Measurements from ENCODE around the gene PKD1L1. TPM values are rescaled to one million over a fixed set of nuclear protein-coding genes. Genes with fewer than 3 reads are reported as not detected.
A peak's percentile ranks its signal among the peaks of the same experiment; 100 is the strongest.
"Not testable (repeated sequence)": the region's sequence is repeated elsewhere in the genome, so short reads cannot be mapped to it uniquely, and the experiment has no call there.

PKD1L1 gene
- 1 to 10 TPM in 2 of 4 donors, under 1 TPM in 2; 0.07 to 1.7 (median 0.98) TPM for total RNA-seq

- no peak within 1 kb of the TSS for H3K4me3 ChIP-seq
- intact Hi-C loops (cut with DNase I; ENCODE audit: low total_unique reads), result no loop called here
- H3K27ac ChIP-seq, result peak within 1 kb of the TSS in 3 of 4 donors; percentile 61 to 68 (median 65)
- H3K27me3 ChIP-seq, result no peaks in the 10 kb centered on the region
- DNase-seq (no peak), ATAC-seq (no peak)
- H3K9me3 ChIP-seq, result no peaks in the 10 kb centered on the region
- no peak for TF ChIP-seq POLR2A (IDR thresholded peaks at IDR 0.05)
- in situ Hi-C loops (cut with MboI; ENCODE audit: low sequenced_read_pairs in 4 of 4), result loop anchor here in 3 of 4 donors (5.0 to 10.0 kb wide), 3 partner anchors 159 to 169 kb away; no protein-coding TSS in a partner anchor
- H3K4me1 ChIP-seq, result peaks cover 0 to 2% of the 10 kb centered on the region in 2 donors
- no peaks in the 10 kb centered on the region for H3K36me3 ChIP-seq
These were observed at the start of gene PKD1L1 for GRCh38 chr7:47948141-47948790. Gene PKD1L1, minus strand, starts transcription at chr7:47948466. Its CDS starts 26 bp downstream, at chr7:47948440.

GRCh38 chr7:47992446-47992845, 44.2 kb upstream of the PKD1L1 start:
- no peaks in the 10 kb centered on the region for H3K36me3 ChIP-seq
- in situ Hi-C loops (cut with MboI; ENCODE audit: low sequenced_read_pairs in 4 of 4) (loop anchor here in 2 of 4 donors (5.0 kb wide), 1 partner anchor 115 kb away; no protein-coding TSS in a partner anchor), intact Hi-C loops (cut with DNase I; ENCODE audit: low total_unique reads) (no loop called here)
- no peaks in the 10 kb centered on the region for H3K4me1 ChIP-seq
- no peak for ATAC-seq
- H3K27ac ChIP-seq, result peak overlapping the region in 1 of 4 donors; percentile 15
- no peak for DNase-seq
- H3K9me3 ChIP-seq, result no peaks in the 10 kb centered on the region
- peaks cover 0 to 2% (median 0%) of the 10 kb centered on the region in 3 donors for H3K27me3 ChIP-seq
- TF ChIP-seq POLR2A (IDR thresholded peaks at IDR 0.05), result no peak
- TF ChIP-seq, protein P1, sequence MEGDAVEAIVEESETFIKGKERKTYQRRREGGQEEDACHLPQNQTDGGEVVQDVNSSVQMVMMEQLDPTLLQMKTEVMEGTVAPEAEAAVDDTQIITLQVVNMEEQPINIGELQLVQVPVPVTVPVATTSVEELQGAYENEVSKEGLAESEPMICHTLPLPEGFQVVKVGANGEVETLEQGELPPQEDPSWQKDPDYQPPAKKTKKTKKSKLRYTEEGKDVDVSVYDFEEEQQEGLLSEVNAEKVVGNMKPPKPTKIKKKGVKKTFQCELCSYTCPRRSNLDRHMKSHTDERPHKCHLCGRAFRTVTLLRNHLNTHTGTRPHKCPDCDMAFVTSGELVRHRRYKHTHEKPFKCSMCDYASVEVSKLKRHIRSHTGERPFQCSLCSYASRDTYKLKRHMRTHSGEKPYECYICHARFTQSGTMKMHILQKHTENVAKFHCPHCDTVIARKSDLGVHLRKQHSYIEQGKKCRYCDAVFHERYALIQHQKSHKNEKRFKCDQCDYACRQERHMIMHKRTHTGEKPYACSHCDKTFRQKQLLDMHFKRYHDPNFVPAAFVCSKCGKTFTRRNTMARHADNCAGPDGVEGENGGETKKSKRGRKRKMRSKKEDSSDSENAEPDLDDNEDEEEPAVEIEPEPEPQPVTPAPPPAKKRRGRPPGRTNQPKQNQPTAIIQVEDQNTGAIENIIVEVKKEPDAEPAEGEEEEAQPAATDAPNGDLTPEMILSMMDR (IDR thresholded peaks at IDR 0.05 in 4 of 5, conservative IDR thresholded peaks at IDR 0.05 in 1 of 5), result no peak
- H3K4me3 ChIP-seq, result peak overlapping the region in 3 of 4 donors; percentile 38 to 67 (median 48)

DNA sequence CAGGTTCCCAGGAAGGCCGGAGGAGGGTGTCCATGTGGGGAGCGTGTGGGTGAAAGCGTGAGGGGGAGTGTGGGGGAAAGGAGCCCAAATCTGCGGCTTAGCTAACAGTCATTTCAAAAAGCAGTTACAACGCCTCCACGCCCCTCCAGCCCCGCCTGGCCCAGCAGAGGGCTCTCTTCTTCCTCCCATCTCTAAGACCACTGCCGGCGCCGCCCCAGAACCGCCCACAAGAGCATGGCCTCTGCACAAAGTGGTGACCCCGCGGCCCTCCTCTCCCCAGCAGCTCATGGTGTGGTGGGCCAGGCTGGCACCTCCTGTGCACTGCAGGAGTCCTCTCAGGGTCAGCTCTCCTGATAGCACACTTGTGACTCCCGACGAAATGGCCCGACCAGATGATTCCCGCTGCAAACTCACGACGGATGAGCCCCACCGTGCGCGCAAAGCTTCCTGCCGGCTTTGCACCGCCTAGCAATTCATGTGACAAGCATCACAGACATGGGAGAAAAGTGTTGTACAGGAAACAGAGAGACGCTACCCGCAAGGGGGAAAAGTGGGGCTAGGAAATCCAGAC, 43.6 kb upstream of the PKD1L1 start:
- Histone ChIP-seq H3K27me3 (peaks cover 0 to 2% (median 0%) of the 10 kb centered on the region in 3 donors), H3K4me1 (no peaks in the 10 kb centered on the region), H3K27ac (peak overlapping the region in 1 of 4 donors; percentile 15), H3K36me3 (no peaks in the 10 kb centered on the region), H3K9me3 (no peaks in the 10 kb centered on the region), H3K4me3 (peak overlapping the region; percentile 38 to 67 (median 48))
- DNase-seq (peak; percentile 58 to 64), ATAC-seq (peak; percentile 63 to 75)
- in situ Hi-C loops (cut with MboI; ENCODE audit: low sequenced_read_pairs in 4 of 4), result loop anchor here in 2 of 4 donors (5.0 kb wide), 1 partner anchor 115 kb away; no protein-coding TSS in a partner anchor
- TF ChIP-seq, protein P1 (IDR thresholded peaks at IDR 0.05 in 4 of 5, conservative IDR thresholded peaks at IDR 0.05 in 1 of 5), result peak; percentile 18 to 61 (median 49)
- no peak for TF ChIP-seq POLR2A (IDR thresholded peaks at IDR 0.05)
- intact Hi-C loops (cut with DNase I; ENCODE audit: low total_unique reads), result loop anchor here (1.0 kb wide), 1 partner anchor 118 kb away; no protein-coding TSS in a partner anchor

GRCh38 chr7:47991270-47991669, 43.0 kb upstream of the PKD1L1 start:
- DNase-seq, result no peak
- TF ChIP-seq POLR2A (IDR thresholded peaks at IDR 0.05), result no peak
- TF ChIP-seq, protein P1 (IDR thresholded peaks at IDR 0.05 in 4 of 5, conservative IDR thresholded peaks at IDR 0.05 in 1 of 5), result no peak
- Histone ChIP-seq H3K4me3 (peak overlapping the region in 1 of 4 donors; percentile 67), H3K9me3 (no peaks in the 10 kb centered on the region), H3K36me3 (no peaks in the 10 kb centered on the region), H3K4me1 (no peaks in the 10 kb centered on the region), H3K27me3 (peaks cover 0 to 2% (median 0%) of the 10 kb centered on the region in 3 donors), H3K27ac (peak overlapping the region in 1 of 4 donors; percentile 15)
- in situ Hi-C loops (cut with MboI; ENCODE audit: low sequenced_read_pairs in 4 of 4), result loop anchor here in 2 of 4 donors (5.0 kb wide), 1 partner anchor 116 kb away; no protein-coding TSS in a partner anchor
- no peak for ATAC-seq
- intact Hi-C loops (cut with DNase I; ENCODE audit: low total_unique reads), result loop anchor here (1.0 kb wide), 1 partner anchor 119 kb away; no protein-coding TSS in a partner anchor

DNA sequence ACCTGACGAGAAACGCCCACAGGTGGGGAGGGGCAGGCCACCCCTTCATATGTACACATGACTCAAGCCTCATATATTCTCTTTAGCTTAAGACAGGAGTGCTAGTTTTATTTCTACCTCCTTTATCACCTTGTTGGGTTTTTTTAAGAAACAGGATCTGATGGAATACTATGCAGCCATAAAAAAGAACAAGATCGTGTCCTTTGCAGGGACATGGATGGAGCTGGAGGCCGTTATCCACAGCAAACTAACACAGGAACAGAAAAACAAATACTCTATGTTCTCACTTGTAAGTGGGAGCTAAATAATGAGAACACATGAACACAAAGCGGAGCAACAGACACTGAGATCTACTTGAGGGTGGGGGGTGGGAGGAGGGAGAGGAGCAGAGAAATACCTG, 42.3 kb upstream of the PKD1L1 start:
- H3K27ac ChIP-seq, result no peak overlapping the region
- no peaks in the 10 kb centered on the region for H3K4me1 ChIP-seq
- ATAC-seq, result no peak
- intact Hi-C loops (cut with DNase I; ENCODE audit: low total_unique reads) (no loop called here), in situ Hi-C loops (cut with MboI; ENCODE audit: low sequenced_read_pairs in 4 of 4) (loop anchor here in 2 of 4 donors (5.0 kb wide), 1 partner anchor 117 kb away; no protein-coding TSS in a partner anchor)
- TF ChIP-seq, protein P1 (IDR thresholded peaks at IDR 0.05 in 4 of 5, conservative IDR thresholded peaks at IDR 0.05 in 1 of 5), result no peak
- TF ChIP-seq POLR2A (IDR thresholded peaks at IDR 0.05), result no peak
- no peak for DNase-seq
- H3K36me3 ChIP-seq, result no peaks in the 10 kb centered on the region
- H3K9me3 ChIP-seq, result no peaks in the 10 kb centered on the region
- H3K27me3 ChIP-seq, result peaks cover 0 to 2% (median 0%) of the 10 kb centered on the region in 3 donors
- no peak overlapping the region for H3K4me3 ChIP-seq

DNA sequence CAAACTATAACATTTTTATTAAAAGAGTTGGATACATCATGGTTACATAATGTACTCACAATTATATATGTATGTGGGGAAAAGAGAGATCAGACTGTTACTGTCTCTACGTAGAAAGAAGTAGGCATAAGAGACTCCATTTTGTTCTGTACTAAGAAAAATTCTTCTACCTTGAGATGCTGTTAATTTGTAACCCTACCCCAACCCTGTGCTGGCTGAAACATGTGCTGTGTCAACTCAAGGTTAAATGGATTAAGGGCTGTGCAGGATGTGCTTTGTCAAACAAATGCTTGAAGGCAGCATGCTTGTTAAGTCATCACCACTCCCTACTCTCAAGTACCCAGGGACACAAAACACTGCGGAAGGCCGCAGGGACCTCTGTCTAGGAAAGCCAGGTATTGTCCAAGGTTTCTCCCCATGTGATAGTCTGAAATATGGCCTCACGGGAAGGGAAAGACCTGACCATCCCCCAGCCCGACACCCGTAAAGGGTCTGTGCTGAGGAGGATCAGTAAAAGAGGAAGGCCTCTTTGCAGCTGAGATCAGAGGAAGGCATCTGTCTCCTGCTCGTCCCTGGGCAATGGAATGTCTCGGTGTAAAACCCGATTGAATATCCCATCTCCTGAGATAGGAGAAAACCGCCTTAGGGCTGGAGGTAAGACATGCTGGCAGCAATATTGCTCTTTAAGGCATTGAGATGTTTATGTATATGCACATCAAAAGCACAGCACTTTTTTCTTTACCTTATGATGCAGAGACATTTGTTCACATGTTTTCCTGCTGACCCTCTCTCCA, 41.5 kb upstream of the PKD1L1 start:
- H3K27ac ChIP-seq; H3K4me3 ChIP-seq; intact Hi-C loops (cut with DNase I; ENCODE audit: low total_unique reads); H3K4me1 ChIP-seq; H3K9me3 ChIP-seq; DNase-seq; H3K36me3 ChIP-seq; H3K27me3 ChIP-seq; ATAC-seq: not testable (repeated sequence)
- in situ Hi-C loops (cut with MboI; ENCODE audit: low sequenced_read_pairs in 4 of 4), result loop anchor here in 3 of 4 donors (5.0 to 10.0 kb wide), 2 partner anchors 105 to 117 kb away; no protein-coding TSS in a partner anchor
